ENCODE results near the gene WDR43. TPM values are rescaled to one million over a fixed set of nuclear protein-coding genes. Genes with fewer than 3 reads are reported as not detected.

WDR43 gene
- total RNA-seq, 2 donors from 2014 or later = 33.3 to 41.7 TPM

DNA sequence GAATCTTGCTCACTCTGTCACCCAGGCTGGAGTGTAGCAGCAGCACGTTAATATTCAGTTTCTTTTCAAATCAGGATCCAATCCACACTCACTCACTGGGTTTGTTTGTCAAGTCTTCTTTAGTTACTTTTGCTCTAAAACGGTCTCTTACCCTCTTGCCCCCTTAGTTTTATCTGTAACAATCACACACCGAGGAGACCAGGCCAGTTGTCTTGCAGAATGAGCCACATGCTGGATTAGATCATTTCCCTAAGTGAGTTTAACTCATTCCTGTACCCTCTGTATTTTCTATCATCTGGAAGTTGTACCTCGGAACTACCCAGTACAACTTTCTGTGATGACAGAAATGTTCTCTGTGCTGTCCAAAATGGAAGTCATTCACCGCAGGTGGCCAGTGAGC is 65.9 kb downstream of the WDR43 start:
- H3K36me3 ChIP-seq = no peaks in the 10 kb centered on the region
- no peak for DNase-seq
- H3K9me3 ChIP-seq = no peaks in the 10 kb centered on the region
- TF ChIP-seq, protein P1, sequence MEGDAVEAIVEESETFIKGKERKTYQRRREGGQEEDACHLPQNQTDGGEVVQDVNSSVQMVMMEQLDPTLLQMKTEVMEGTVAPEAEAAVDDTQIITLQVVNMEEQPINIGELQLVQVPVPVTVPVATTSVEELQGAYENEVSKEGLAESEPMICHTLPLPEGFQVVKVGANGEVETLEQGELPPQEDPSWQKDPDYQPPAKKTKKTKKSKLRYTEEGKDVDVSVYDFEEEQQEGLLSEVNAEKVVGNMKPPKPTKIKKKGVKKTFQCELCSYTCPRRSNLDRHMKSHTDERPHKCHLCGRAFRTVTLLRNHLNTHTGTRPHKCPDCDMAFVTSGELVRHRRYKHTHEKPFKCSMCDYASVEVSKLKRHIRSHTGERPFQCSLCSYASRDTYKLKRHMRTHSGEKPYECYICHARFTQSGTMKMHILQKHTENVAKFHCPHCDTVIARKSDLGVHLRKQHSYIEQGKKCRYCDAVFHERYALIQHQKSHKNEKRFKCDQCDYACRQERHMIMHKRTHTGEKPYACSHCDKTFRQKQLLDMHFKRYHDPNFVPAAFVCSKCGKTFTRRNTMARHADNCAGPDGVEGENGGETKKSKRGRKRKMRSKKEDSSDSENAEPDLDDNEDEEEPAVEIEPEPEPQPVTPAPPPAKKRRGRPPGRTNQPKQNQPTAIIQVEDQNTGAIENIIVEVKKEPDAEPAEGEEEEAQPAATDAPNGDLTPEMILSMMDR (IDR thresholded peaks at IDR 0.05) = no peak
- H3K4me1 ChIP-seq = no peaks in the 10 kb centered on the region
- H3K27me3 ChIP-seq = no peaks in the 10 kb centered on the region
- intact Hi-C loops (cut with DNase I) = no loop called here
- no peak overlapping the region for H3K4me3 ChIP-seq
- H3K9ac ChIP-seq (ENCODE audit: low read depth in 2 of 2, low read length in 2 of 2) = no peak overlapping the region
- H3K27ac ChIP-seq = no peak overlapping the region

DNA sequence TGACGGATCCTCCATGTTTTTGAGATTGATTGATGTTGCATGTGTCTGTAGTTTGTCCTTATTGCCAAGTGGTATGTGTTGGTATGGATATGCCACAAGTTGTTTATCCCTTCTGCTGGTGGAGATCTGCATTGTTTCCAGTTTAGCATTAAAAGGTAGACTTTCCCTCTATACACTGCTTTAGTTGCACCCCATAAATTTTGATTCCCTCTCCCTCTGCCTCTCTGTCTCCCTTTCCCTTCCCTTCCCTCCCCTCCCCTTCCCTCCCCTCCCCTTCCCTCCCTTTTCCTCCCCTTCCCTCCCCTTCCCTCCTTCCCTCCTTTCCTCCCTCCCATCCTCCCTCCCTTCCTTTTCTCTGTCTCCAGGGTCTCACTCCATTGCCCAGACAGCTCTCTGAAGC is 68.0 kb downstream of the WDR43 start:
- H3K36me3 ChIP-seq = no peaks in the 10 kb centered on the region
- H3K4me1 ChIP-seq = no peaks in the 10 kb centered on the region
- no peaks in the 10 kb centered on the region for H3K9me3 ChIP-seq
- no peak overlapping the region for H3K4me3 ChIP-seq
- no peak overlapping the region for H3K27ac ChIP-seq
- intact Hi-C loops (cut with DNase I) = no loop called here
- TF ChIP-seq, protein P1 (IDR thresholded peaks at IDR 0.05) = no peak
- H3K27me3 ChIP-seq = no peaks in the 10 kb centered on the region
- H3K9ac ChIP-seq (ENCODE audit: low read depth in 2 of 2, low read length in 2 of 2) = no peak overlapping the region
- no peak for DNase-seq

DNA sequence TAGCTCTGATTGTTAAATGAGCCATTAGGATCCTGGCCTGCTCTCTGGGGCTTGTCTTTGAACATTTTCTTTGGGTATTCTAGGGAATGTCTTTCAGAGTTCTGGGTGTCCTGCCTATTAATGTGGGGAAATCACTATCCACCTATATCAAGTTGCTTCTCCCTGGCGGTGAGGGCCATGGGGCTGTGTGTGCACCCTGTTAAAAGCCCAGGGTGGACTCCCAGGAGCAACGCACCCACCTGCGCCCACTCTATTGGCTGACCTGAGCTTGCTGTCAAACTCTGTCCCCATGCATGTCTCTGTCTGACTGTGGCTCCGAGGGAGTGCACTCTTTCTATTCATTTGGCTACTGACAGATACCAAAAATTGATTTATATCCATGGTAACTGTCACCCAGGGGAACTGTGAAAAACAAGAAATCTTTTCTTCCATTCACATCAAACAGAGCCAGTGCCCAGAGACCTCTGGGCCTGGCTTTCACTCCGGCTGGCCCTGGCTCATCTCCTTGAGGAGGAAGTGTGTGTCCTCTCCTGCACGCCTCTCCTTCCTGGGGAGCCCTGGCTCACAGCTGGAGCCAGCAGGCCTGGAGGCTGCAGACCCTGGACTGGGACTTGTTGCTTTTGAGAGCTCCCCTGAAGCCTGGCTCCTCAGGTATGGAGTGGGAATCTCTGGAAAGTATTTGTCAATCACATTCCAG is 76.1 kb downstream of the WDR43 start:
- Histone ChIP-seq H3K4me3 (no peak overlapping the region), H3K9me3 (no peaks in the 10 kb centered on the region), H3K9ac (ENCODE audit: low read depth in 2 of 2, low read length in 2 of 2) (no peak overlapping the region), H3K36me3 (no peaks in the 10 kb centered on the region), H3K27ac (no peak overlapping the region), H3K27me3 (no peaks in the 10 kb centered on the region), H3K4me1 (no peaks in the 10 kb centered on the region)
- intact Hi-C loops (cut with DNase I) = no loop called here
- DNase-seq = no peak
- TF ChIP-seq, protein P1 (IDR thresholded peaks at IDR 0.05) = no peak

DNA sequence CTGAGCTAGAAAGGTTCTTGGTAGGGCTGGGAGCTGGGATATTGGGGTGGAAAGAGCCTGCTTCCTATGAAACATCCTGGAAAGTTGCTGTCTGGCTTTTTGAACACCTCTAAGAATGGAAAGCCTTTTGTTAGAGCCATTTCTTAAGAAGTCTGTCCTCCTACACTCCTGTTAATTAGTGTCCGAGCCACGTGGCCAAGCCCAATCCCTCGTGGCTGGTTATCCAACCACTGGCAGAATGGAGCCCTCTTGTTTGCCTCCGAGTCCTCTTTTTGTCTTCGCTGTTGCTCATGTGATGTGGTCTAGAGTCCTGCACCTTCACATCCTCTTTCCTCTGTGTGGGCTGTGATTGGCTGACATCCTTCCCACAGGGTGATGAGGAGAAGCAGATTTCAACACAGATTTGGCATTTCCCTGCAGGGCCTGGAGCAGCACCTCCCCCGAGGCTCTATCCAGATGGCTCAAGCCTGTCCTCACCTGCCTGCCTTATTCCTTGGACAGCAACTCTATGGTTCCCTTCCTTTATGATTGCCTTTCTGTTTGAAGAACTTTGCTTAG is 78.4 kb downstream of the WDR43 start:
- TF ChIP-seq, protein P1 (IDR thresholded peaks at IDR 0.05) = no peak
- Histone ChIP-seq H3K4me1 (no peaks in the 10 kb centered on the region), H3K27ac (no peak overlapping the region), H3K9me3 (no peaks in the 10 kb centered on the region), H3K9ac (ENCODE audit: low read depth in 2 of 2, low read length in 2 of 2) (no peak overlapping the region), H3K27me3 (no peaks in the 10 kb centered on the region), H3K36me3 (no peaks in the 10 kb centered on the region), H3K4me3 (no peak overlapping the region)
- intact Hi-C loops (cut with DNase I) = no loop called here
- no peak for DNase-seq

DNA sequence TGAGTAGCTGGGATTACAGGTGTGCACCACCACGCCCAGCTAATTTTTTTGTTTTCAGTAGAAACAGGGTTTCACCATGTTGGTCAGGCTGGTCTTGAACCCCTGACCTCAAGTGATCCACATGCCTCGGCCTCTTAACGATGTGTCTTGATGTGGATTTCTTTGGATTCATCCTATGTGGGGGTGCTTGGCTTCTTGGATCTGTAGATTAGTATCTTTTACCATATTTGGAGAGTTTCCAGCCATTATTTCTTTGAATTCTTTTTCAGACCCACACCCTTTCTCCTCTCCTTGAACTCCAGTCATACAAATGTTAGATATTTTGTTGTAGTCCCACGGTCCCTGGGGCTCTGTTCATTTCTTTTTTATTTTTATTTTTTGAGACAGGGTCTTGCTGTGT is 79.8 kb downstream of the WDR43 start:
- DNase-seq = no peak
- Histone ChIP-seq H3K36me3 (no peaks in the 10 kb centered on the region), H3K9ac (ENCODE audit: low read depth in 2 of 2, low read length in 2 of 2) (no peak overlapping the region), H3K27me3 (no peaks in the 10 kb centered on the region), H3K27ac (no peak overlapping the region), H3K9me3 (no peaks in the 10 kb centered on the region), H3K4me1 (no peaks in the 10 kb centered on the region), H3K4me3 (no peak overlapping the region)
- intact Hi-C loops (cut with DNase I) = no loop called here
- TF ChIP-seq, protein P1 (IDR thresholded peaks at IDR 0.05) = no peak
